Esophagus squamous epithelium (tissue), 4 donors: ENCODE results near the gene SMAD5.

ENCODE experiments used
- POLR2A ChIP-seq, 4 donors: fragments of 450-650 bp; IDR thresholded peaks; one replicate each; pipeline ENCODE4 v1.6.1; 2017; ENCODE audit warnings: antibody characterized with exemption in 4 of 4, mild to moderate bottlenecking in 4 of 4, moderate library complexity in 3 of 4
- TF ChIP-seq, protein P1 (sequence below), 6 experiments: fragments of 450-650 bp in 4 of 6; fragments of 200-600 bp in 2 of 6; sonication (generic) in 2 of 6; IDR thresholded peaks; one replicate each; pipeline ENCODE4 v1.5.1; 2016 to 2019; ENCODE audit warnings: antibody characterized with exemption in 6 of 6, mild to moderate bottlenecking in 4 of 6, moderate library complexity in 4 of 6

DNA sequence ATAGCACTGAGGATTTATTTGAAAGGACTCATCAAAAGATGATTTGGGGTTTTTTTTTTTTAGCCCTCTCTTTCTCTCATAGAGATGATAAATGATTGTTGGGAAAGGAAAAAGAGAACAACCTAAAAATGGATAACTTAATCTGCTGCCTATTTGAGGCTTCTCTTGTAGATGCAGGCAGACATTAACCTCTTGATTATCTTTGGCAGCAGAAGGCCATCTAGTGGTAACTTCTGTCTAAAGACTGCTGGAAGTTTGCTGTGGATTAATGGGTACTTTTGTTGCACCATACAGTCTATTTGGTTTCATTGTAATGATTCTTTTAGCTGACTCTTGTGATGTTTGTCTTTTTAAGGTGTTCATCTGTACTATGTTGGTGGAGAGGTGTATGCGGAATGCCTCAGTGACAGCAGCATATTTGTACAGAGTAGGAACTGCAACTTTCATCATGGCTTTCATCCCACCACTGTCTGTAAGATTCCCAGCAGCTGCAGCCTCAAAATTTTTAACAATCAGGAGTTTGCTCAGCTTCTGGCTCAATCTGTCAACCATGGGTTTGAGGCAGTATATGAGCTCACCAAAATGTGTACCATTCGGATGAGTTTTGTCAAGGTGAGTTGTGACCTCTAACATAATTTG lies 41.5 kb downstream of the SMAD5 start:
- no peak for TF ChIP-seq POLR2A (IDR thresholded peaks at IDR 0.05)
- TF ChIP-seq, protein P1, sequence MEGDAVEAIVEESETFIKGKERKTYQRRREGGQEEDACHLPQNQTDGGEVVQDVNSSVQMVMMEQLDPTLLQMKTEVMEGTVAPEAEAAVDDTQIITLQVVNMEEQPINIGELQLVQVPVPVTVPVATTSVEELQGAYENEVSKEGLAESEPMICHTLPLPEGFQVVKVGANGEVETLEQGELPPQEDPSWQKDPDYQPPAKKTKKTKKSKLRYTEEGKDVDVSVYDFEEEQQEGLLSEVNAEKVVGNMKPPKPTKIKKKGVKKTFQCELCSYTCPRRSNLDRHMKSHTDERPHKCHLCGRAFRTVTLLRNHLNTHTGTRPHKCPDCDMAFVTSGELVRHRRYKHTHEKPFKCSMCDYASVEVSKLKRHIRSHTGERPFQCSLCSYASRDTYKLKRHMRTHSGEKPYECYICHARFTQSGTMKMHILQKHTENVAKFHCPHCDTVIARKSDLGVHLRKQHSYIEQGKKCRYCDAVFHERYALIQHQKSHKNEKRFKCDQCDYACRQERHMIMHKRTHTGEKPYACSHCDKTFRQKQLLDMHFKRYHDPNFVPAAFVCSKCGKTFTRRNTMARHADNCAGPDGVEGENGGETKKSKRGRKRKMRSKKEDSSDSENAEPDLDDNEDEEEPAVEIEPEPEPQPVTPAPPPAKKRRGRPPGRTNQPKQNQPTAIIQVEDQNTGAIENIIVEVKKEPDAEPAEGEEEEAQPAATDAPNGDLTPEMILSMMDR (IDR thresholded peaks at IDR 0.05): peak in 5 of 6 experiments; percentile 52 to 72 (median 58)
